Activated naive CD4-positive, alpha-beta T cell treated with anti-CD3 and anti-CD28 coated beads, Interleukin-2, amount 10 ng/mL, durations not matched to agents 7 days and 5 days (primary cell): ENCODE measurements around the gene BCAN.
"Not testable (repeated sequence)": the region's sequence is repeated elsewhere in the genome, so short reads cannot be mapped to it uniquely, and the experiment has no call there.

ENCODE experiments used
- CTCF ChIA-PET: fragments of 350-600 bp; sonication (Branson Sonifier 250); formaldehyde crosslinking; loops from one replicate; lab custom pipeline; 2021; ENCODE audit warnings: antibody characterized with exemption; lab: Charles Lee
- DNase-seq: peaks from one replicate; pipeline ENCODE4 v3.0.0-alpha.2; 2020
- H3K27ac Mint-ChIP-seq: one replicate; pipeline ENCODE4 v1.8.0; 2021; ENCODE audit warnings: mild to moderate bottlenecking, moderate library complexity, mixed read lengths
- H3K27me3 Mint-ChIP-seq: one replicate; pipeline ENCODE4 v1.8.0; 2021; ENCODE audit warnings: mild to moderate bottlenecking, mixed read lengths
- H3K36me3 Mint-ChIP-seq: one replicate; pipeline ENCODE4 v1.8.0; 2021; ENCODE audit warnings: mixed read lengths
- H3K4me1 Mint-ChIP-seq: one replicate; pipeline ENCODE4 v1.8.0; 2021; ENCODE audit warnings: mixed read lengths
- H3K4me3 Mint-ChIP-seq: one replicate; pipeline ENCODE4 v1.8.0; 2021; ENCODE audit warnings: mild to moderate bottlenecking, moderate library complexity, mixed read lengths
- H3K9me3 Mint-ChIP-seq: one replicate; pipeline ENCODE4 v1.8.0; 2021; ENCODE audit warnings: mixed read lengths

BCAN gene

DNA sequence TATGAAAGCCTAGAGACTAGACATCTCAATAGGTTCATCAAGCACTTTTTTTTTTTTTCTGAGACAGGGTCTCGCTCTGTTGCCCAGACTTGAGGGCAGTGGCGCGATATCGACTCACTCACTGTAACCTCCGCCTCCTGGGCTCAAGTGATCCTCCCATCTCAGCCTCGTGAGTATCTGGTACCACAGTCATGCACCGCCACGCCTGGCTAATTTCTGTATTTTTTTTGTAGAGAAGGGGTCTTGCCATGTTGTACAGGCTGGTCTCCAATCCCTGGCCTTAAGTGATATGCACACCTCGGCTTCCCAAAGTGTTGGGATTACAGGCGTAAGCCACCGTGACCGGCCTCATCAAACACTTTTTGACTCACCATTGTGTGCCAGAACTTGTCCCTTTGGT is 40.0 kb upstream of the BCAN start:
- CTCF ChIA-PET: interaction anchor here (0.6 to 3.0 kb wide), 7 partner anchors 8 to 156 kb away, joined by 3 to 9 read pairs (median 4); partner anchors contain the start of gene NAXE
- Mint-ChIP-seq H3K27ac (no peak overlapping the region), H3K9me3 (no peaks in the 10 kb centered on the region), H3K4me3 (peak overlapping the region; percentile 98), H3K27me3 (no peaks in the 10 kb centered on the region), H3K36me3 (peaks cover 15% of the 10 kb centered on the region), H3K4me1 (peaks cover 41% of the 10 kb centered on the region)
- DNase-seq: no peak

DNA sequence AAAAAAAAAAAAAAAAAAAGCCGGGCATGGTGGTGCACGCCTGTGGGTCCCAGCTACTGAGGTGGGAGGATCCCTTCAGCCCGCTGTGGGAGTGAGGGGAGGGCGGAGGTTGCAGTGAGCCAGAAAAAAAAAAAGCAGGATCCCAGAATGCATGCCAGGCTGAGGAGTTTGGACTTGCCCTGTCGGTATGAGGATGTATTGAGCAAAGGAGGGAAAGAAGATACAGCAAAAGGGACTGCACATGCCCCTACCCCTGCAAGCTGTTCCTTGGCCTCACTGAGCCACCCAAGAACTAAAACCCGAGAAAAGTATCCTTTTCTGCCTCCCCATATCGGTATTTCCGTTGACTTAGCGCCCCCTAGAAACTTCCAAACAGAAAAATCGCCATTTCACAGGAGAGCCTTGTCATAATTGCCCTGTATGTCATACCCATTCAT is 39.3 kb upstream of the BCAN start:
- peaks cover 11% of the 10 kb centered on the region for H3K36me3 Mint-ChIP-seq
- no peak for DNase-seq

GRCh38 chr1:156607344-156607743 is 34.6 kb upstream of the BCAN start:
- H3K4me3 Mint-ChIP-seq, H3K36me3 Mint-ChIP-seq, H3K27ac Mint-ChIP-seq, CTCF ChIA-PET, DNase-seq, H3K9me3 Mint-ChIP-seq: not testable (repeated sequence)
- Mint-ChIP-seq H3K4me1 (peaks cover 18% of the 10 kb centered on the region), H3K27me3 (peaks cover 40% of the 10 kb centered on the region)

More for the DNA sequence above, 39.3 kb upstream of the BCAN start:
- H3K27ac Mint-ChIP-seq: no peak overlapping the region
- CTCF ChIA-PET: interaction anchor here (0.9 to 3.0 kb wide), 3 partner anchors 9 to 18 kb away, joined by 4 to 9 read pairs (median 5); partner anchors contain the start of gene NAXE
- H3K9me3 Mint-ChIP-seq: no peaks in the 10 kb centered on the region
- H3K27me3 Mint-ChIP-seq: peaks cover 5% of the 10 kb centered on the region
- peaks cover 41% of the 10 kb centered on the region for H3K4me1 Mint-ChIP-seq
- H3K4me3 Mint-ChIP-seq: peak overlapping the region; percentile 36

GRCh38 chr1:156608036-156608674 is 33.8 kb upstream of the BCAN start:
- DNase-seq: peak; percentile 78
- H3K27me3 Mint-ChIP-seq: peaks cover 47% of the 10 kb centered on the region
- H3K9me3 Mint-ChIP-seq: no peaks in the 10 kb centered on the region
- H3K4me3 Mint-ChIP-seq: no peak overlapping the region
- no peaks in the 10 kb centered on the region for H3K36me3 Mint-ChIP-seq
- H3K27ac Mint-ChIP-seq: no peak overlapping the region
- peaks cover 12% of the 10 kb centered on the region for H3K4me1 Mint-ChIP-seq
- CTCF ChIA-PET: interaction anchor here (0.6 to 1.8 kb wide), 29 partner anchors 9 to 249 kb away, joined by 3 to 44 read pairs (median 6); partner anchors contain the start of genes NAXE and TTC24

DNA sequence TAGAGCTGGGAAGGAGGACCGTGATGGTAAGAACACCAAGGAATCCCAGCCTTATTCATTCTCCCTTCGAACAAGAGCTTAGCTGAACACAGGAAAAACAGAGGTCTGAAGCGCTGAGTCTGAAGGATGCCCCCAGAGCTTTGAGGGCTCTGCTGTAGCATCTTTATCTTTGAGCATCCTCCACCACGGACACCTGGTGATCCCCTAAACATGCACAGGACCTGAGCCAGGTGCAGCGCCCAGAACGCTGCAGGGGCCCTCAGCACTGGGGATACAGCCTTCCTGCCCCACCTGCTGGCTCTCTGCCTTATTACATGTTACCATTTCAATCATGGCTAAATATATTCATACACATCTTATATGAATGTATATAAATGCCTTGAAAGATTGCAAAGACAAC is 32.9 kb upstream of the BCAN start:
- CTCF ChIA-PET: interaction anchor here (0.6 to 1.8 kb wide), 29 partner anchors 9 to 250 kb away, joined by 3 to 44 read pairs (median 6); partner anchors contain the start of genes NAXE and TTC24
- no peaks in the 10 kb centered on the region for H3K9me3 Mint-ChIP-seq
- H3K27ac Mint-ChIP-seq: no peak overlapping the region
- peaks cover 12% of the 10 kb centered on the region for H3K4me1 Mint-ChIP-seq
- H3K27me3 Mint-ChIP-seq: peaks cover 52% of the 10 kb centered on the region
- H3K36me3 Mint-ChIP-seq: no peaks in the 10 kb centered on the region
- DNase-seq: peak; percentile 78
- H3K4me3 Mint-ChIP-seq: no peak overlapping the region

DNA sequence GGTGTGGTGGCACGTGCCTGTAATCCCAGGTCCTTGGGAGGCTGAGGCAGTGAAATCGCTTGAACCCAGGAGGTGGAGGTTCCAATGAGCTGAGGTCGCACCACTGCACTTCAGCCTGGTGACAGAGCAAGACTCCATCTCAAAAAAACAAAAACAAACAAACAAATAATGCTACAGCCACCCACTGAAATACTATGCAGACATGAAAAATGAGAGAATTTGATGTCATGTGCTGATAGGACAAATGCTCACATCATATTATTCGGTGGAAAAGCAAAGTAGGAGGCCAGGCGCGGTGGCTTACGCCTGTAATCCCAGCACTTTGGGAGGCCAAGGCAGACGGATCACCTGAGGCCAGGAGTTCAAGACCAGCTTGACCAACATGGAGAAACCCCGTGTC is 31.8 kb upstream of the BCAN start:
- peaks cover 61% of the 10 kb centered on the region for H3K27me3 Mint-ChIP-seq
- H3K4me1 Mint-ChIP-seq: peaks cover 12% of the 10 kb centered on the region
- CTCF ChIA-PET: interaction anchor here (0.7 to 3.3 kb wide), 5 partner anchors 10 to 225 kb away, joined by 3 to 24 read pairs (median 4); no protein-coding TSS in a partner anchor
- H3K27ac Mint-ChIP-seq, H3K4me3 Mint-ChIP-seq, H3K36me3 Mint-ChIP-seq, H3K9me3 Mint-ChIP-seq, DNase-seq: not testable (repeated sequence)

- Mint-ChIP-seq H3K36me3 (no peaks in the 10 kb centered on the region), H3K4me1 (peaks cover 12% of the 10 kb centered on the region), H3K27ac (no peak overlapping the region), H3K27me3 (peaks cover 76% of the 10 kb centered on the region), H3K4me3 (no peak overlapping the region), H3K9me3 (no peaks in the 10 kb centered on the region)
- DNase-seq: no peak
- CTCF ChIA-PET: interaction anchor here (0.7 to 3.5 kb wide), 8 partner anchors 10 to 228 kb away, joined by 3 to 24 read pairs (median 6); partner anchors contain the start of gene NAXE
Observed at GRCh38 chr1:156612666-156613065, 29.3 kb upstream of the BCAN start.

DNA sequence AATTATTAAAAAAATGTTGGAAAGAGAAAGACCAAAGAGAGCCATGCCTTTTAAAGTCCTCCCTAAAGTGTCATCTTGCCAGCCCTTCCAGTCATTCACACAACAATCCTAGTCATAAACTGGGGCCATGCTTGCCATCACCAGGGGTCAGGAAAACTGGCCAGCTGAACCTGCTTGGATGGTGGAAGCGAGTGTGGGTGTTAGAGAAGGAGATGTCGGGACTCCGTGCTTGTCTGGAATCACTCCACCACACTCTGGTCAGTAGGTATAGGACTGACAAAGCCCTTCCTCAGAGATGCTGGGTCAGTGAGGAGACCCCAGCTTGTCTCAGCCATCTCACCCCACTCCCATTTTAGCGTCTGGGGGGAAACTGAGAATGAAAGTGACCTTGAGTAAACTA is 26.0 kb upstream of the BCAN start:
- DNase-seq: no peak
- no peak overlapping the region for H3K27ac Mint-ChIP-seq
- no peaks in the 10 kb centered on the region for H3K36me3 Mint-ChIP-seq
- CTCF ChIA-PET: interaction anchor here (0.9 kb wide), 1 partner anchor 8 kb away, joined by 4 read pairs; no protein-coding TSS in a partner anchor
- peaks cover 86% of the 10 kb centered on the region for H3K27me3 Mint-ChIP-seq
- H3K9me3 Mint-ChIP-seq: no peaks in the 10 kb centered on the region
- H3K4me3 Mint-ChIP-seq: no peak overlapping the region
- H3K4me1 Mint-ChIP-seq: no peaks in the 10 kb centered on the region

GRCh38 chr1:156616463-156616862 is 25.5 kb upstream of the BCAN start:
- Mint-ChIP-seq H3K4me3 (no peak overlapping the region), H3K4me1 (no peaks in the 10 kb centered on the region), H3K27ac (no peak overlapping the region), H3K27me3 (peaks cover 86% of the 10 kb centered on the region), H3K36me3 (no peaks in the 10 kb centered on the region), H3K9me3 (no peaks in the 10 kb centered on the region)
- CTCF ChIA-PET: interaction anchor here (1.1 to 2.7 kb wide), 3 partner anchors 8 to 43 kb away, joined by 4 to 8 read pairs (median 5); no protein-coding TSS in a partner anchor
- DNase-seq: no peak

DNA sequence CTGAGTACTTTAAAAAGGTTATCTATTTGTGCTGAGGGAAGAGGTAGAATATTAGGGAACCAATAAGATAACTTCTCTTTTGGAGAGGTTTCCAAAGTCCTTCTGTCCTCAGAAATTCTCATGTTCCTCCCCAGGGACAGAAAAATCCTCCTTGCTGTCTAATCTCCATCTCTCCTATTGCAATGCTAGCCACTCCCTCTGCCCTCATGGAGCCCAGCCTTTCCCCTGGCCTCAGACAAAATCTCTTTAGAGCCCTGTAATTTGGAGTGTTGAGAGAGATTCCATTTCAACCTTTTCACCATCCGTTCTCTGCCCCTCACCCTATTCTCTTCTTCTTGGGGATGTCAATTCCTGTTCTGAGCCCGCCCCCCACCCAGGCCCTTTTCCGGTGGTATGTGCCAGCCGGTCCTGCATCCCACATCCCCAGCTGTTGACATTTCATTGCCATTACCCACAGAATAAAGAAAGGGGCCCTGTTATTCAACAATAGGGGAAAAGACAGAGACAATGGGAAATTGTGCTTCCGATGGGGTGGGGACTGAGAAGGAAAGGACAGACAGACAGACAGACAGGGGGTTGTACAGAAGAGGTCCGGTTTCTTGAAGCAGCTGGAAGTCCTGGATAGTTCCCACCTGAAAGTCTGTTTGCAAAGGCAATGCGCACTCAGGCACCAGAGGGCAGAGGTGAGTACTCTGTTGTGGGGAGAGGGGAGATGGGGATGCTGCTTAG is 22.9 kb upstream of the BCAN start, which contains the start of gene HAPLN2:
HAPLN2 (plus strand) TSS at position 563 of the 729 bp plus-strand sequence. CDS start 4,076 bp downstream, outside the sequence.
- H3K9me3 Mint-ChIP-seq: no peaks in the 10 kb centered on the region
- H3K4me1 Mint-ChIP-seq: no peaks in the 10 kb centered on the region
- DNase-seq: peak; percentile 52
- CTCF ChIA-PET: interaction anchor here (0.8 to 2.7 kb wide), 13 partner anchors 10 to 233 kb away, joined by 3 to 27 read pairs (median 7); no protein-coding TSS in a partner anchor
- H3K27me3 Mint-ChIP-seq: peaks cover 90% of the 10 kb centered on the region
- no peaks in the 10 kb centered on the region for H3K36me3 Mint-ChIP-seq
- no peak within 1 kb of the TSS for H3K4me3 Mint-ChIP-seq
- H3K27ac Mint-ChIP-seq: no peak within 1 kb of the TSS

DNA sequence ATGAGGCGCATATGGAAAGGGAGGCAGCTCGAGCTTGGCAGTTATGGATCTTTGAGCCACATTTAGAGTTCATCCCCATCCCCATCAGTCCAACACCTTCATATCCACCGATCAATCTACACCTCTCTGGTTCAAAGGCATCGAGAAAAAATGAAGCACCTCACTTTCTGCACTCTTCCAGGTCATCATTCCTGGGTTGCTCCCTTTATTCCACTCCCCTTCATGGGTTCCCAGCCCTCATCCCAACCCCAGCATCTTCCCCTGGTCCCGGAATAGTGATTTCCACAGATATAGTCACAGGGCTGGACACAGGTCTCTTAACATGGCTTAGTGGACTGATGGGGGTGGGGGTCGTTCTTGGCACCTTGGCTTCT is 22.3 kb upstream of the BCAN start:
- no peak overlapping the region for H3K4me3 Mint-ChIP-seq
- H3K9me3 Mint-ChIP-seq: no peaks in the 10 kb centered on the region
- no peak for DNase-seq
- H3K27ac Mint-ChIP-seq: no peak overlapping the region
- H3K27me3 Mint-ChIP-seq: peaks cover 90% of the 10 kb centered on the region
- H3K36me3 Mint-ChIP-seq: no peaks in the 10 kb centered on the region
- CTCF ChIA-PET: interaction anchor here (0.8 to 2.5 kb wide), 13 partner anchors 11 to 234 kb away, joined by 3 to 27 read pairs (median 7); no protein-coding TSS in a partner anchor
- H3K4me1 Mint-ChIP-seq: peaks cover 3% of the 10 kb centered on the region

DNA sequence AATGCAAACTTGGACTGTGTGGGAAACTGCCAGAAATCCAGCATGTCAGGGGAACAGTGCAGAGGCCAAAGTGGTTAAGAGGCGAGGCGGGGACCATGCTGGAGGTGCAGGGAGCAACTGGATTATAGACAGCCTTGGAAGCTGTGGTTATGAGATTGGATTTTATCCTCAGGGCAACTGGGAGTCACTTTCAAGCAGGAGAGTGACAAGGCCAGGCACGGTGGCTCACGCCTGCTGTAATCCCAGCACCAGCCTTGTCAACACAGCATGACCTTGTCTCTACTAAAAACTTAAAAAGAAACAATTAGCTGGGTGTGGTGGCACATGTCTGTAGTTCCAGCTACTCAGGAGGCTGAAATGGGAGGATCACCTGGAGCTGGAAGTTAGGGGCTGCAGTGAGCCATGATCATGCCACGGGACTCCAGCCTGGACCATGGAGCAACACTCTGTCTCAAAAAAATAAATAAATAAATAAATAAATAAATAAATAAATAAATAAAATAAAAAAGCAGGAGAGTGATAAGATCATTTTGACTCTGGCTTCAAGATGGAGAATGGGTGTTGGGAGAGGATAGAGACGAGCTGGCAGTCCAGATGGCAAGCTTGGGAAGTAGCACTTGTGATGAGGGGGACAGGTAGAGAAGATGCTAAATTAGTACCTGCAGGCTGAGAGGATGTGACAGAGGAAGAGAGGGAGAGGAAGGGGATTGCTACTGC is 19.2 kb upstream of the BCAN start:
- H3K4me3 Mint-ChIP-seq: no peak overlapping the region
- peaks cover 12% of the 10 kb centered on the region for H3K4me1 Mint-ChIP-seq
- H3K27ac Mint-ChIP-seq: no peak overlapping the region
- no peak for DNase-seq
- H3K9me3 Mint-ChIP-seq: no peaks in the 10 kb centered on the region
- CTCF ChIA-PET: interaction anchor here (0.7 to 11.6 kb wide), 10 partner anchors 10 to 237 kb away, joined by 3 to 264 read pairs (median 8); partner anchors contain the start of genes CRABP2 and NES
- H3K36me3 Mint-ChIP-seq: no peaks in the 10 kb centered on the region
- peaks cover 87% of the 10 kb centered on the region for H3K27me3 Mint-ChIP-seq
